ENCODE results near the gene ASPHD1.

GRCh38 chr16:29922986-29923501, 22.8 kb downstream of the ASPHD1 start:
- TF ChIP-seq ZNF274 (IDR thresholded peaks at IDR 0.05; ENCODE audit: low read depth, low read length): no peak
- no peak for TF ChIP-seq YY1 (IDR thresholded peaks at IDR 0.05; ENCODE audit: insufficient read depth, insufficient read length)
- TF ChIP-seq SUZ12 (IDR thresholded peaks at IDR 0.05; ENCODE audit: extremely low read depth, insufficient read depth, insufficient read length): no peak
